Pancreas (tissue), 10 donors: ENCODE results near the gene PYGO2. TPM values are rescaled to one million over a fixed set of nuclear protein-coding genes. Genes with fewer than 3 reads are reported as not detected.

ENCODE experiments used
- ATAC-seq, 4 donors: fragments of 200-7000 bp; cut with Tn5 transposase; one replicate each; pipeline versions ENCODE4 v1.8.0 to v1.9.1; 2020; ENCODE audit warnings: mild to moderate bottlenecking in 4 of 4, moderate library complexity in 4 of 4
- DNase-seq, 6 donors: peaks; one replicate each; pipeline ENCODE4 v3.0.0-alpha.2; 2020
- FAIRE-seq: peaks from 2 replicates; lab custom pipeline; 2012; peaks lifted over from hg19 to GRCh38; lab: Jason Lieb, UNC
- H3K27ac ChIP-seq, 4 donors: fragments of 200-600 bp; sonication (generic); 1 replicate in 3 of 4; 2 replicates in 1 of 4; pipeline versions ENCODE4 v1.5.0 to v1.8.0; 2020
- H3K27me3 ChIP-seq, 4 donors: fragments of 200-600 bp; one replicate each; pipeline ENCODE4 v1.8.0; 2021
- H3K36me3 ChIP-seq, 3 donors: fragments of 200-600 bp; sonication (generic) in 1 of 3; one replicate each; pipeline versions ENCODE4 v1.5.0 to v1.8.0; 2020 to 2021
- H3K4me1 ChIP-seq, 3 donors: fragments of 200-600 bp; one replicate each; pipeline ENCODE4 v1.8.0; 2021
- H3K4me3 ChIP-seq, 4 donors: fragments of 200-600 bp; sonication (generic) in 2 of 4; one replicate each; pipeline versions ENCODE4 v1.5.0 to v1.8.0; 2020 to 2021
- H3K9me3 ChIP-seq, 4 donors: fragments of 200-600 bp; one replicate each; pipeline ENCODE4 v1.8.0; 2021
- CTCF ChIP-seq, 4 donors: fragments of 200-600 bp; sonication (generic) in 3 of 4; IDR thresholded peaks; one replicate each; pipeline versions ENCODE4 v1.5.0 to v1.8.0; 2021; ENCODE audit warnings: antibody characterized with exemption in 4 of 4
- WGBS, 2 donors: extraction: QIAGEN DNeasy Blood & Tissue Kit; methylation state at CpG; one replicate each; pipeline ENCODE4 v1.1.7; 2013; 5-methylcytosine and 5-hydroxymethylcytosine counted together
- intact Hi-C, 3 donors: fragments of 100-400 bp; cut with DNase I; formaldehyde crosslinking; loops; one replicate each; pipeline versions ENCODE4 v1.11.1 to v1.14.2; 2022
- polyA plus RNA-seq, 2 donors: library from polyadenylated mRNA; stranded (reverse); fragments of 200-250 nt; gene quantifications; one replicate each; pipeline ENCODE4 v1.2.3, GENCODE V29; 2013
- total RNA-seq, 6 donors: library from RNA; stranded (reverse); fragmentation: NEBNext Ultra II Directional in 4 of 6; extraction: Animal tissue kit (Norgen Biotek cat#: 25700) in 4 of 6; gene quantifications; one replicate each; pipeline versions ENCODE4 v1.2.1 to v1.2.4, GENCODE V29; 2021 to 2023
- donor health status: healthy with polysubstance abuse.
- donor health status: DM: no; HTN: no; CAD: no; lungs with moderate emphysema.
- donor health status: DM: no; HTN: no; CAD: no.
- donor health status: control.
- donor health status: control.
- donor health status: Bipolar disorder and iron deficiency.
- donor health status: DM: yes; HTN: yes; CAD: no.
- donor health status: DM: no; HTN: no; CAD: no.
- donor health status: DM: no; HTN: no; CAD: no.
- donor health status: DM: yes; HTN: yes; CAD: no.

PYGO2 gene
- total and polyA plus RNA-seq, 8 donors = 8.1 to 19.5 (median 12.1) TPM

GRCh38 chr1:154962795-154963330 is 1.3 kb upstream of the PYGO2 start:
- Histone ChIP-seq H3K27me3 (no peaks in the 10 kb centered on the region), H3K4me3 (peak overlapping the region in 2 of 4 donors; percentile 91 to 94), H3K36me3 (peaks cover 0 to 38% (median 30%) of the 10 kb centered on the region in 3 donors), H3K27ac (peak overlapping the region in 2 of 4 donors; percentile 96 to 98), H3K4me1 (peaks cover 0 to 13% (median 5%) of the 10 kb centered on the region in 3 donors), H3K9me3 (no peaks in the 10 kb centered on the region)
- ATAC-seq (no peak), FAIRE-seq (no peak), DNase-seq (no peak)
- 65 to 79% methylated on average over 6 of the region's 6 CpGs for WGBS, 2 donors
- no peak for TF ChIP-seq CTCF (IDR thresholded peaks at IDR 0.05)
- intact Hi-C loops = loop anchor here in 2 of 3 donors (10.0 kb wide), 1 partner anchor 52 kb away; no protein-coding TSS in a partner anchor

- WGBS, 2 donors = 3 to 4% methylated on average over 25 of the region's 25 CpGs
- ATAC-seq (peak; percentile 10 to 41 (median 20)), FAIRE-seq (no peak)
These were observed 671 bp upstream of the PYGO2 start for GRCh38 chr1:154962156-154962749.

GRCh38 chr1:154960446-154961136 is 991 bp downstream of the PYGO2 start:
- DNase-seq (no peak), FAIRE-seq (no peak), ATAC-seq (no peak)
- Histone ChIP-seq H3K36me3 (peaks cover 0 to 17% (median 14%) of the 10 kb centered on the region in 3 donors), H3K27ac (peak overlapping the region; percentile 89 to 98 (median 96)), H3K4me3 (peak overlapping the region in 3 of 4 donors; percentile 79 to 94 (median 91)), H3K27me3 (no peaks in the 10 kb centered on the region), H3K4me1 (peaks cover 0 to 13% (median 12%) of the 10 kb centered on the region in 3 donors), H3K9me3 (no peaks in the 10 kb centered on the region)
- intact Hi-C loops = loop anchor here in 2 of 3 donors (10.0 kb wide), 1 partner anchor 54 kb away; no protein-coding TSS in a partner anchor
- TF ChIP-seq CTCF (IDR thresholded peaks at IDR 0.05) = no peak
- 35 to 36% methylated on average over 10 of the region's 10 CpGs for WGBS, 2 donors

More at GRCh38 chr1:154962156-154962749, 671 bp upstream of the PYGO2 start:
- no peaks in the 10 kb centered on the region for H3K9me3 ChIP-seq
- no peak for DNase-seq
- H3K27me3 ChIP-seq = no peaks in the 10 kb centered on the region
- H3K36me3 ChIP-seq = peaks cover 0 to 32% (median 25%) of the 10 kb centered on the region in 3 donors
- peaks cover 0 to 13% (median 5%) of the 10 kb centered on the region in 3 donors for H3K4me1 ChIP-seq
- peak overlapping the region; percentile 79 to 96 (median 92) for H3K4me3 ChIP-seq
- intact Hi-C loops = loop anchor here in 2 of 3 donors (10.0 kb wide), 1 partner anchor 53 kb away; no protein-coding TSS in a partner anchor
- TF ChIP-seq CTCF (IDR thresholded peaks at IDR 0.05) = no peak
- peak overlapping the region; percentile 89 to 98 (median 96) for H3K27ac ChIP-seq

- Histone ChIP-seq H3K27ac (no peak overlapping the region), H3K27me3 (no peaks in the 10 kb centered on the region), H3K4me3 (no peak overlapping the region), H3K9me3 (no peaks in the 10 kb centered on the region), H3K4me1 (peaks cover 5 to 25% (median 18%) of the 10 kb centered on the region in 3 donors), H3K36me3 (peaks cover 0 to 9% (median 7%) of the 10 kb centered on the region in 3 donors)
- 88 to 96% methylated on average over 7 of the region's 7 CpGs for WGBS, 2 donors
- no peak for DNase-seq
- intact Hi-C loops = no loop called here
- no peak for FAIRE-seq
- no peak for ATAC-seq
- TF ChIP-seq CTCF (IDR thresholded peaks at IDR 0.05) = no peak
These were observed 2.2 kb downstream of the PYGO2 start for GRCh38 chr1:154959426-154959780.
